Measurements from ENCODE around the gene SYTL5. TPM values are rescaled to one million over a fixed set of nuclear protein-coding genes. Genes with fewer than 3 reads are reported as not detected.

The SYTL5 gene
- total and polyA plus RNA-seq, 2 of the 4 experiments (the other 2 are of a cell fraction), result 0.19 to 0.54 TPM

GRCh38 chrX:38089173-38089982, 83.0 kb downstream of the SYTL5 start:
- Histone ChIP-seq H4K5ac (ENCODE audit: low read depth, low read length) (no peak overlapping the region), H2AFZ (replicated peaks; ENCODE audit: low read length, poor library complexity) (no peak overlapping the region), H2BK20ac (ENCODE audit: low read depth, low read length) (no peak overlapping the region), H3K4me2 (ENCODE audit: low read depth, low read length) (no peak overlapping the region), H3K18ac (ENCODE audit: low read depth, low read length) (no peak overlapping the region), H2BK15ac (ENCODE audit: low read depth, low read length) (no peak overlapping the region), H3K9me1 (ENCODE audit: insufficient read depth, low read length) (no peaks in the 10 kb centered on the region), H3K36me3 (ENCODE audit: control insufficient read depth, insufficient read depth, low read length) (no peaks in the 10 kb centered on the region), H3K23ac (ENCODE audit: low read depth, low read length) (no peak overlapping the region), H3K9ac (ENCODE audit: low read depth, low read length) (no peak overlapping the region), H3K79me1 (ENCODE audit: low read depth in 1 of 2, low read length in 2 of 2) (no peaks in the 10 kb centered on the region), H3K4me1 (ENCODE audit: control insufficient read depth, insufficient read depth, low read length) (no peaks in the 10 kb centered on the region), H3K14ac (replicated peaks; ENCODE audit: low read depth, low read length) (no peak overlapping the region), H3K27me3 (ENCODE audit: control insufficient read depth, insufficient read depth, low read length) (no peaks in the 10 kb centered on the region; the same call in 1 of the 2 replicates), H4K20me1 (ENCODE audit: insufficient read depth, low read length) (no peaks in the 10 kb centered on the region), H2BK5ac (ENCODE audit: low read depth, low read length, poor library complexity, severe bottlenecking) (no peak overlapping the region), H3K4ac (ENCODE audit: low read depth, low read length) (no peak overlapping the region), H4K91ac (ENCODE audit: insufficient read depth, low read depth, low read length) (no peak overlapping the region), H4K8ac (ENCODE audit: low read depth in 2 of 2, low read length in 2 of 2) (no peak overlapping the region), H2AK9ac (replicated peaks; ENCODE audit: low read depth, low read length, poor library complexity) (no peak overlapping the region), H3K27ac (ENCODE audit: insufficient read depth, low read length) (no peak overlapping the region), H2BK120ac (ENCODE audit: low read depth, low read length) (no peak overlapping the region), H3K9me3 (ENCODE audit: control insufficient read depth, insufficient read depth, low read length) (no peaks in the 10 kb centered on the region), H3K4me3 (ENCODE audit: insufficient read depth, low read depth, low read length) (no peak overlapping the region), H2AK5ac (ENCODE audit: low read depth, low read length) (no peak overlapping the region), H3K56ac (ENCODE audit: extremely low read depth, insufficient read depth, low read length) (no peak overlapping the region)
- ATAC-seq (ENCODE audit: low read depth) (no peak), DNase-seq (no peak)
- TF ChIP-seq CTCF (conservative IDR thresholded peaks at IDR 0.05; ENCODE audit: low read depth, low read length) (no peak), NFE2L2 (IDR thresholded peaks at IDR 0.05; ENCODE audit: low read depth, low read length) (no peak), RCOR1 (IDR thresholded peaks at IDR 0.05; ENCODE audit: insufficient replicate concordance, low read length) (no peak), BHLHE40 (IDR thresholded peaks at IDR 0.05; ENCODE audit: low read depth, low read length) (no peak), POLR2A (IDR thresholded peaks at IDR 0.05; ENCODE audit: low read depth, low read length) (no peak), MXI1 (IDR thresholded peaks at IDR 0.05; ENCODE audit: borderline replicate concordance, low read depth, low read length) (no peak), RAD21 (IDR thresholded peaks at IDR 0.05; ENCODE audit: low read length) (no peak), MAZ (IDR thresholded peaks at IDR 0.05; ENCODE audit: borderline replicate concordance, low read depth, low read length) (no peak), CHD1 (IDR thresholded peaks at IDR 0.05; ENCODE audit: low read depth, low read length) (no peak), RFX5 (IDR thresholded peaks at IDR 0.05; ENCODE audit: low read depth, low read length) (no peak), ELK1 (IDR thresholded peaks at IDR 0.05; ENCODE audit: borderline replicate concordance, low read depth, low read length) (no peak), USF2 (IDR thresholded peaks at IDR 0.05; ENCODE audit: low read depth, low read length) (no peak), CEBPB (IDR thresholded peaks at IDR 0.05; ENCODE audit: low read depth, low read length) (no peak), FOS (IDR thresholded peaks at IDR 0.05; ENCODE audit: low read depth, low read length) (no peak), MAFK (IDR thresholded peaks at IDR 0.05; ENCODE audit: low read depth, low read length) (no peak), SMC3 (IDR thresholded peaks at IDR 0.05; ENCODE audit: low read depth, low read length) (no peak)
- no TSS peak for BruUV-seq (replicated peaks)
- in situ Hi-C loops (cut with MboI; ENCODE audit: low sequenced_read_pairs), result no loop called here
- dilution Hi-C loops (cut with HindIII; ENCODE audit: low sequenced_read_pairs, unreplicated experiment), result no loop called here
- ChIA-PET CTCF (no interaction called here), POLR2A (ENCODE audit: unreplicated experiment) (no interaction called here)
- intact Hi-C loops (cut with micrococcal nuclease), result no loop called here
- WGBS, 2 experiments (ENCODE audit: extremely low coverage in 2 of 2, insufficient read length in 1 of 2), result no CpG with 5 or more reads among the region's 8 CpGs

All from IMR-90 (cell line).